ENCODE measurements around the gene MAMSTR. TPM values are rescaled to one million over a fixed set of nuclear protein-coding genes. Genes with fewer than 3 reads are reported as not detected.
"Not testable (repeated sequence)": the region's sequence is repeated elsewhere in the genome, so short reads cannot be mapped to it uniquely, and the experiment has no call there.

MAMSTR gene
- total RNA-seq, 2 experiments from 2014 or later, result 0.88 to 1.2 TPM

GRCh38 chr19:48711106-48711662 lies 8.3 kb downstream of the MAMSTR start:
- H3K4me3 Mint-ChIP-seq, result no peak overlapping the region
- H3K9me3 Mint-ChIP-seq, result peaks cover 5% of the 10 kb centered on the region
- H3K36me3 Mint-ChIP-seq (ENCODE audit: low read depth), result peaks cover 2% of the 10 kb centered on the region
- no peak for DNase-seq
- H3K4me1 Mint-ChIP-seq, result peaks cover 18% of the 10 kb centered on the region
- H3K27ac Mint-ChIP-seq, result no peak overlapping the region
- POLR2A ChIA-PET, result no interaction called here
- CTCF ChIA-PET, result no interaction called here
- H3K27me3 Mint-ChIP-seq, result no peaks in the 10 kb centered on the region

DNA sequence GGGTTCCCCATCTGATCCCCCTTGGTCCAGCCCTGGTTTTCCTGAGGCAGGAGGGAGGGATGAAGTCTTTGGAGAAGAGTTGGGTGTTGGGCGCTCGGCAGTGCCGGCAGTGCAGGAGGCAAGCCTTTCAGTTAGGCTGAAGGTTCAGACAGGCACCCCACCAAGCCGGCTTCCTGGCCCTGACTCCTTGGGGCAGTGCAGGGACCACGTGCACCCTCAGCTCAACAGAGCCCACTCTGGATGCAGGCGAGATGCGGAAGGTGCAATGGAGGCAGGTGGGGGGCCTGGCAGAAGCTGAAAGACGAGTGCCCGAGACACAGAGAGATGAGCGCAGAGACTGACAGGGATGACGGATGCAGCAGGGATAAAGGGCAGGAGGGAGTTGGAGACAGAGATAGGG lies 11.1 kb downstream of the MAMSTR start:
- ChIA-PET POLR2A (no interaction called here), CTCF (no interaction called here)
- no peak for DNase-seq
- Mint-ChIP-seq H3K36me3 (ENCODE audit: low read depth) (peaks cover 2% of the 10 kb centered on the region), H3K27me3 (no peaks in the 10 kb centered on the region), H3K9me3 (peaks cover 5% of the 10 kb centered on the region), H3K27ac (no peak overlapping the region), H3K4me1 (peaks cover 8% of the 10 kb centered on the region), H3K4me3 (no peak overlapping the region)

GRCh38 chr19:48705431-48705830 lies 14.1 kb downstream of the MAMSTR start:
- no peak overlapping the region for H3K27ac Mint-ChIP-seq
- POLR2A ChIA-PET, result interaction anchor here (1.0 kb wide), 1 partner anchor 89 kb away, joined by 3 read pairs; no protein-coding TSS in a partner anchor
- CTCF ChIA-PET, result no interaction called here

DNA sequence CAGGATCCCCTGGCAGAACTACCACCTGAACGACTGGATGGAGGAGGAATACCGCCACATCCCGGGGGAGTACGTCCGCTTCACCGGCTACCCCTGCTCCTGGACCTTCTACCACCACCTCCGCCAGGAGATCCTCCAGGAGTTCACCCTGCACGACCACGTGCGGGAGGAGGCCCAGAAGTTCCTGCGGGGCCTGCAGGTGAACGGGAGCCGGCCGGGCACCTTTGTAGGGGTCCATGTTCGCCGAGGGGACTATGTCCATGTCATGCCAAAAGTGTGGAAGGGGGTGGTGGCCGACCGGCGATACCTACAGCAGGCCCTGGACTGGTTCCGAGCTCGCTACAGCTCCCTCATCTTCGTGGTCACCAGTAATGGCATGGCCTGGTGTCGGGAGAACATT lies 16.2 kb downstream of the MAMSTR start:
- Mint-ChIP-seq H3K9me3 (no peaks in the 10 kb centered on the region), H3K27ac (no peak overlapping the region), H3K27me3 (no peaks in the 10 kb centered on the region), H3K4me1 (no peaks in the 10 kb centered on the region), H3K36me3 (ENCODE audit: low read depth) (peaks cover 2% of the 10 kb centered on the region), H3K4me3 (no peak overlapping the region)
- ChIA-PET POLR2A (no interaction called here), CTCF (no interaction called here)
- DNase-seq, result no peak

More at GRCh38 chr19:48705431-48705830, 14.1 kb downstream of the MAMSTR start:
- no peaks in the 10 kb centered on the region for H3K4me1 Mint-ChIP-seq
- H3K36me3 Mint-ChIP-seq (ENCODE audit: low read depth), result peaks cover 2% of the 10 kb centered on the region
- DNase-seq, result no peak
- no peaks in the 10 kb centered on the region for H3K9me3 Mint-ChIP-seq
- no peak overlapping the region for H3K4me3 Mint-ChIP-seq
- H3K27me3 Mint-ChIP-seq, result no peaks in the 10 kb centered on the region

DNA sequence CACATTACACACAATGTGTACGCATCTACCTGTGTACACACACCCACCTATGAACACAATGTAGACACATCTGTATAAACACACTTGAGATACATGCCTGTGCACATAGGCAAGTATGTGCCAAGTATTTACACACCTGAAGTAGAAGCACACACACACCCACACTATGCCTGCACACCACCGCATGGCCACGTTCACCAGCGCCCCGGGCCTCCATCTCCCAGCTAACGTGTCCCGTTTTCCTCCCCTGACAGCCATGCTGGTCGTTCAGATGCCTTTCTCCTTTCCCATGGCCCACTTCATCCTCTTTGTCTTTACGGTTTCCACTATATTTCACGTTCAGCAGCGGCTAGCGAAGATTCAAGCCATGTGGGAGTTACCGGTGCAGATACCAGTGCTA lies 16.8 kb downstream of the MAMSTR start:
- Mint-ChIP-seq H3K9me3 (no peaks in the 10 kb centered on the region), H3K4me1 (no peaks in the 10 kb centered on the region), H3K36me3 (ENCODE audit: low read depth) (peaks cover 2% of the 10 kb centered on the region), H3K27ac (no peak overlapping the region), H3K27me3 (no peaks in the 10 kb centered on the region), H3K4me3 (no peak overlapping the region)
- POLR2A ChIA-PET, result no interaction called here
- CTCF ChIA-PET, result no interaction called here
- no peak for DNase-seq

GRCh38 chr19:48698046-48698445 lies 21.5 kb downstream of the MAMSTR start:
- Mint-ChIP-seq H3K9me3 (no peaks in the 10 kb centered on the region), H3K4me3 (no peak overlapping the region), H3K27ac (no peak overlapping the region), H3K36me3 (ENCODE audit: low read depth) (peaks cover 2% of the 10 kb centered on the region), H3K27me3 (peaks cover 13% of the 10 kb centered on the region), H3K4me1 (peaks cover 6% of the 10 kb centered on the region)
- CTCF ChIA-PET, result interaction anchor here (0.7 kb wide), 1 partner anchor 9 kb away, joined by 3 read pairs; no protein-coding TSS in a partner anchor
- DNase-seq, result no peak
- POLR2A ChIA-PET, result no interaction called here

GRCh38 chr19:48696353-48697010 lies 23.0 kb downstream of the MAMSTR start:
- ChIA-PET CTCF (interaction anchor here (1.7 kb wide), 1 partner anchor 22 kb away, joined by 5 read pairs; no protein-coding TSS in a partner anchor), POLR2A (interaction anchor here (0.8 to 1.1 kb wide), 3 partner anchors 9 to 21 kb away, joined by 3 read pairs; no protein-coding TSS in a partner anchor)
- Mint-ChIP-seq H3K9me3 (no peaks in the 10 kb centered on the region), H3K4me3 (no peak overlapping the region), H3K27ac (no peak overlapping the region), H3K27me3 (peaks cover 13% of the 10 kb centered on the region), H3K4me1 (peaks cover 6% of the 10 kb centered on the region), H3K36me3 (ENCODE audit: low read depth) (no peaks in the 10 kb centered on the region)
- no peak for DNase-seq

GRCh38 chr19:48695743-48696352 lies 23.7 kb downstream of the MAMSTR start, which contains the start of gene FUT2:
FUT2 (plus strand) TSS chr19:48695971; CDS start chr19:48702957, 6,986 bp downstream.
- ChIA-PET POLR2A (interaction anchor here (1.1 kb wide), 2 partner anchors 14 to 20 kb away, joined by 3 read pairs; no protein-coding TSS in a partner anchor), CTCF (interaction anchor here (1.7 kb wide), 1 partner anchor 21 kb away, joined by 5 read pairs; no protein-coding TSS in a partner anchor)
- Mint-ChIP-seq H3K27ac (no peak within 1 kb of the TSS), H3K36me3 (ENCODE audit: low read depth) (no peaks in the 10 kb centered on the region), H3K4me1 (peaks cover 6% of the 10 kb centered on the region), H3K9me3 (no peaks in the 10 kb centered on the region), H3K4me3 (no peak within 1 kb of the TSS), H3K27me3 (peaks cover 13% of the 10 kb centered on the region)
- no peak for DNase-seq

DNA sequence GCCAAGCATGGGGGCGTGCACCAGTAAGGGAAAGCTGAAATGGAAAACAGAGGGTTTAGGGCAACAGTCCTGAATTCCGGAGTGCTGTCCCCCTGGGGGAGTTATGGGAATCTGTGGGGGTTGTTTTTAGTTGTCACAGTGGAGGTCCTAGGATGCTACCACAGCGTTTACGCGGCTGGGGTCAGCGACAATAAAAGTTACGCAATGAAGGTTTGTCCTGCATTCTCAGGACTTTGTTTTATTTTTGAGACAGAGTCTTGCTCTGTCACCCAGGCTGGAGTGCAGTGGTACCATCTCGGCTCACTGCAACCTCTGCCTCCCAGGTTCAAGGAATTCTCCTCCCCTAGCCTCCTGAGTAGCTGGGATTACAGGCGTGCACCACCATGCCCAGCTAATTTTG lies 25.9 kb downstream of the MAMSTR start:
- H3K4me1 Mint-ChIP-seq; H3K36me3 Mint-ChIP-seq (ENCODE audit: low read depth); POLR2A ChIA-PET; H3K4me3 Mint-ChIP-seq; DNase-seq; H3K27ac Mint-ChIP-seq; H3K9me3 Mint-ChIP-seq; CTCF ChIA-PET: not testable (repeated sequence)
- H3K27me3 Mint-ChIP-seq, result peaks cover 13% of the 10 kb centered on the region

- no peaks in the 10 kb centered on the region for H3K27me3 Mint-ChIP-seq
- H3K36me3 Mint-ChIP-seq (ENCODE audit: low read depth), result no peaks in the 10 kb centered on the region
- ChIA-PET POLR2A (no interaction called here), CTCF (interaction anchor here (0.5 kb wide), 1 partner anchor 8 kb away, joined by 3 read pairs; no protein-coding TSS in a partner anchor)
- no peak for DNase-seq
- no peaks in the 10 kb centered on the region for H3K4me1 Mint-ChIP-seq
- no peak overlapping the region for H3K4me3 Mint-ChIP-seq
- no peak overlapping the region for H3K27ac Mint-ChIP-seq
- no peaks in the 10 kb centered on the region for H3K9me3 Mint-ChIP-seq
These were observed 30.1 kb downstream of the MAMSTR start for GRCh38 chr19:48689449-48689848.

DNA sequence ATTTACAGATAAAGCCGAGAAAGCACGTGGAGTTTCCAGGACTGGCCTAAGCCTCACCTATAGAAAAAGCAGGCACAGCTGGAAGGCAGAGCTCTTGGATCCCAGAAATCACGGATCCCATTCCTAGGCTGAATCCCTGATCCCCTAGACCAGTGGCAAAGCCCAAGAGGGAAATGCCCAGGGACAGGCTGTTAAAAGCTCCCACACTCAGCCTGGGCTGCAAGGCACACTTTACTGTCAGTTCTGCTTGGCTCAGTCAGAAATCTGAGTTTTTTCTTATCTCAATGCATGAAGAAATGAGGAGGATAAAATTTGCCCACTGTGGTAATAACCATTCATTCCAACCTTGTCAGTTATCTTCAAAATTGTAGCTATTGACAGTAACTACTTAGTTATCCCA lies 31.7 kb downstream of the MAMSTR start:
- H3K4me1 Mint-ChIP-seq, result no peaks in the 10 kb centered on the region
- no peaks in the 10 kb centered on the region for H3K9me3 Mint-ChIP-seq
- POLR2A ChIA-PET, result interaction anchor here (1.0 kb wide), 1 partner anchor 9 kb away, joined by 3 read pairs; no protein-coding TSS in a partner anchor
- CTCF ChIA-PET, result no interaction called here
- no peak overlapping the region for H3K4me3 Mint-ChIP-seq
- DNase-seq, result no peak
- H3K27ac Mint-ChIP-seq, result no peak overlapping the region
- no peaks in the 10 kb centered on the region for H3K36me3 Mint-ChIP-seq (ENCODE audit: low read depth)
- H3K27me3 Mint-ChIP-seq, result no peaks in the 10 kb centered on the region

- H3K9me3 Mint-ChIP-seq; H3K4me3 Mint-ChIP-seq; POLR2A ChIA-PET; H3K36me3 Mint-ChIP-seq (ENCODE audit: low read depth); H3K4me1 Mint-ChIP-seq; H3K27me3 Mint-ChIP-seq; DNase-seq; H3K27ac Mint-ChIP-seq: not testable (repeated sequence)
- CTCF ChIA-PET, result interaction anchor here (0.7 to 1.2 kb wide), 2 partner anchors 101 to 215 kb away, joined by 3 read pairs; no protein-coding TSS in a partner anchor
These were observed 32.9 kb downstream of the MAMSTR start for GRCh38 chr19:48686637-48687036.

- Mint-ChIP-seq H3K4me1 (no peaks in the 10 kb centered on the region), H3K36me3 (ENCODE audit: low read depth) (no peaks in the 10 kb centered on the region), H3K27me3 (no peaks in the 10 kb centered on the region), H3K27ac (no peak overlapping the region), H3K4me3 (no peak overlapping the region), H3K9me3 (no peaks in the 10 kb centered on the region)
- ChIA-PET POLR2A (no interaction called here), CTCF (interaction anchor here (0.7 to 1.2 kb wide), 2 partner anchors 102 to 215 kb away, joined by 3 read pairs; no protein-coding TSS in a partner anchor)
- no peak for DNase-seq
These were observed 33.4 kb downstream of the MAMSTR start for GRCh38 chr19:48686088-48686487.
